Pancreas (tissue), 10 donors: ENCODE data around the gene EPHA1. TPM values are rescaled to one million over a fixed set of nuclear protein-coding genes. Genes with fewer than 3 reads are reported as not detected.

Experiments
- ATAC-seq, 4 donors: fragments of 200-7000 bp; cut with Tn5 transposase; one replicate each; pipeline versions ENCODE4 v1.8.0 to v1.9.1; 2020; ENCODE audit warnings: mild to moderate bottlenecking in 4 of 4, moderate library complexity in 4 of 4
- DNase-seq, 6 donors: peaks; one replicate each; pipeline ENCODE4 v3.0.0-alpha.2; 2020
- FAIRE-seq: peaks from 2 replicates; lab custom pipeline; 2012; peaks lifted over from hg19 to GRCh38; lab: Jason Lieb, UNC
- H3K27ac ChIP-seq, 4 donors: fragments of 200-600 bp; sonication (generic); 1 replicate in 3 of 4; 2 replicates in 1 of 4; pipeline versions ENCODE4 v1.5.0 to v1.8.0; 2020
- H3K27me3 ChIP-seq, 4 donors: fragments of 200-600 bp; one replicate each; pipeline ENCODE4 v1.8.0; 2021
- H3K36me3 ChIP-seq, 3 donors: fragments of 200-600 bp; sonication (generic) in 1 of 3; one replicate each; pipeline versions ENCODE4 v1.5.0 to v1.8.0; 2020 to 2021
- H3K4me1 ChIP-seq, 3 donors: fragments of 200-600 bp; one replicate each; pipeline ENCODE4 v1.8.0; 2021
- H3K4me3 ChIP-seq, 4 donors: fragments of 200-600 bp; sonication (generic) in 2 of 4; one replicate each; pipeline versions ENCODE4 v1.5.0 to v1.8.0; 2020 to 2021
- H3K9me3 ChIP-seq, 4 donors: fragments of 200-600 bp; one replicate each; pipeline ENCODE4 v1.8.0; 2021
- CTCF ChIP-seq, 4 donors: fragments of 200-600 bp; sonication (generic) in 3 of 4; IDR thresholded peaks; one replicate each; pipeline versions ENCODE4 v1.5.0 to v1.8.0; 2021; ENCODE audit warnings: antibody characterized with exemption in 4 of 4
- WGBS, 2 donors: extraction: QIAGEN DNeasy Blood & Tissue Kit; methylation state at CpG; one replicate each; pipeline ENCODE4 v1.1.7; 2013; 5-methylcytosine and 5-hydroxymethylcytosine counted together
- intact Hi-C, 3 donors: fragments of 100-400 bp; cut with DNase I; formaldehyde crosslinking; loops; one replicate each; pipeline versions ENCODE4 v1.11.1 to v1.14.2; 2022
- polyA plus RNA-seq, 2 donors: library from polyadenylated mRNA; stranded (reverse); fragments of 200-250 nt; gene quantifications; one replicate each; pipeline ENCODE4 v1.2.3, GENCODE V29; 2013
- total RNA-seq, 6 donors: library from RNA; stranded (reverse); fragmentation: NEBNext Ultra II Directional in 4 of 6; extraction: Animal tissue kit (Norgen Biotek cat#: 25700) in 4 of 6; gene quantifications; one replicate each; pipeline versions ENCODE4 v1.2.1 to v1.2.4, GENCODE V29; 2021 to 2023
- donor health status: healthy with polysubstance abuse.
- donor health status: DM: no; HTN: no; CAD: no; lungs with moderate emphysema.
- donor health status: DM: no; HTN: no; CAD: no.
- donor health status: control.
- donor health status: control.
- donor health status: Bipolar disorder and iron deficiency.
- donor health status: DM: yes; HTN: yes; CAD: no.
- donor health status: DM: no; HTN: no; CAD: no.
- donor health status: DM: no; HTN: no; CAD: no.
- donor health status: DM: yes; HTN: yes; CAD: no.

EPHA1 gene
- total and polyA plus RNA-seq, 8 donors = 5.3 to 14.2 (median 7.8) TPM

GRCh38 chr7:143388051-143388450 lies 20.6 kb downstream of the EPHA1 start:
- TF ChIP-seq CTCF (IDR thresholded peaks at IDR 0.05) = no peak
- 89 to 90% methylated on average over 9 to 10 of the region's 10 CpGs for WGBS, 2 donors
- H3K9me3 ChIP-seq = no peaks in the 10 kb centered on the region
- no peak overlapping the region for H3K4me3 ChIP-seq
- H3K27me3 ChIP-seq = no peaks in the 10 kb centered on the region
- H3K4me1 ChIP-seq = peaks cover 0 to 11% (median 7%) of the 10 kb centered on the region in 3 donors
- FAIRE-seq (no peak), ATAC-seq (no peak), DNase-seq (peak in 1 of 6 donors; percentile 60)
- no peak overlapping the region for H3K27ac ChIP-seq
- H3K36me3 ChIP-seq = peaks cover 0 to 14% (median 0%) of the 10 kb centered on the region in 3 donors
- intact Hi-C loops = no loop called here

- H3K4me3 ChIP-seq = no peak overlapping the region
- TF ChIP-seq CTCF (IDR thresholded peaks at IDR 0.05) = no peak
- WGBS, 2 donors = 89 to 92% methylated on average over 23 of the region's 23 CpGs
- intact Hi-C loops = no loop called here
- H3K9me3 ChIP-seq = no peaks in the 10 kb centered on the region
- ATAC-seq (no peak), DNase-seq (peak in 1 of 6 donors; percentile 60), FAIRE-seq (no peak)
- H3K36me3 ChIP-seq = peaks cover 0 to 14% (median 0%) of the 10 kb centered on the region in 3 donors
- peaks cover 0 to 7% (median 5%) of the 10 kb centered on the region in 3 donors for H3K4me1 ChIP-seq
- no peaks in the 10 kb centered on the region for H3K27me3 ChIP-seq
- no peak overlapping the region for H3K27ac ChIP-seq
These were observed 21.3 kb downstream of the EPHA1 start for GRCh38 chr7:143387156-143387975.

- peak in 1 of 4 donors; percentile 38 for ATAC-seq
- Histone ChIP-seq H3K27me3 (no peaks in the 10 kb centered on the region), H3K9me3 (no peaks in the 10 kb centered on the region), H3K36me3 (peaks cover 0 to 14% (median 0%) of the 10 kb centered on the region in 3 donors), H3K27ac (no peak overlapping the region), H3K4me1 (peaks cover 0 to under 1% (median 0%) of the 10 kb centered on the region in 3 donors), H3K4me3 (no peak overlapping the region)
- peak in 2 of 6 donors; percentile 52 to 64 for DNase-seq
- intact Hi-C loops = no loop called here
- TF ChIP-seq CTCF (IDR thresholded peaks at IDR 0.05) = no peak
- WGBS, 2 donors = 64 to 65% methylated on average over 19 of the region's 19 CpGs
- FAIRE-seq = no peak
These were observed 22.5 kb downstream of the EPHA1 start for GRCh38 chr7:143385891-143386781.

- peak overlapping the region in 1 of 4 donors; percentile 97 for H3K4me3 ChIP-seq
- intact Hi-C loops = no loop called here
- 83 to 90% methylated on average over 14 of the region's 14 CpGs for WGBS, 2 donors
These were observed 23.7 kb downstream of the EPHA1 start for GRCh38 chr7:143384661-143385631.

More at GRCh38 chr7:143384661-143385631, 23.7 kb downstream of the EPHA1 start:
- no peak for FAIRE-seq
- no peaks in the 10 kb centered on the region for H3K9me3 ChIP-seq
- ATAC-seq = no peak
- peaks cover 0 to 14% (median 0%) of the 10 kb centered on the region in 3 donors for H3K36me3 ChIP-seq
- H3K4me1 ChIP-seq = no peaks in the 10 kb centered on the region
- TF ChIP-seq CTCF (IDR thresholded peaks at IDR 0.05) = no peak
- no peaks in the 10 kb centered on the region for H3K27me3 ChIP-seq
- peak in 1 of 6 donors; percentile 30 for DNase-seq
- no peak overlapping the region for H3K27ac ChIP-seq
